ENCODE results near the gene IL19.

The IL19 gene

DNA sequence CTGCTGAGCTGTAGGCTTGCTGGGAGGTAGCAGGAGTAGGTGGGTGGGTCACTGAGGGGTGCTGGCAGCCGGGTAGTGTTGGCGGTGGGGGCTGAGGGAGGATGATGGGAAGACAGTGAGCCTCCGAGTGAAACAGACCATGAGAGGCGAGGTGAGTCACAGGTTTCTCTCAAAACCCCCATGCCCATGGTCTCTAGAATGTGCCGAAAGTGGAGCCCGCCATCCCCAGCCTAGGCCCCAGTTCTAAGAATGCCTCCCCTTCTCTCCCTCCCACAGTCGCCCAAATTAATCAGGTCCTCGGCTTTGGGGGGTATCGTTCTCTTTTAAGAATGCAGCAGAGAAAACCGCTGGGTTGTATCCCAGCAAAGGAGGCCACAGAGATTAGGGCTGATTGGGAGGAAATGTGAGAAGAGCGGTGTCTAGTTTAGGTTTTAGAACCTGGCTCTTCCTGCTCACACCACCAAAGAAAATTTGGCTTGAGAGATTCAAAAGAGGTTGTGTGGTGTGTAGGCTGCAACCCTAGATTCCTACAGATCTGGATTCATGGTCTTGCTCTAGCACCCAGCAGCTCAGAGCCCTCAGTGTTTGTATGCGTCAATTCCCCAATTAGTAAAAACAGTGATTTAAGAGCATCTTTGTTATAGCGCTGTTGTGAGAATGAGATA is 27.7 kb upstream of the IL19 start:
- DNase-seq (ENCODE audit: low read depth), result no peak
- H3K4me3 ChIP-seq (ENCODE audit: low read depth, low read length), result no peak overlapping the region
- TF ChIP-seq, protein P1, sequence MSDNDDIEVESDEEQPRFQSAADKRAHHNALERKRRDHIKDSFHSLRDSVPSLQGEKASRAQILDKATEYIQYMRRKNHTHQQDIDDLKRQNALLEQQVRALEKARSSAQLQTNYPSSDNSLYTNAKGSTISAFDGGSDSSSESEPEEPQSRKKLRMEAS (IDR thresholded peaks at IDR 0.05; ENCODE audit: low read depth, low read length), result no peak

- no peak overlapping the region for H3K4me3 ChIP-seq (ENCODE audit: low read depth, low read length)
- TF ChIP-seq, protein P1 (IDR thresholded peaks at IDR 0.05; ENCODE audit: low read depth, low read length), result no peak
- TF ChIP-seq MYC (IDR thresholded peaks at IDR 0.05; ENCODE audit: low read depth, low read length), result no peak
- TF ChIP-seq CTCF (IDR thresholded peaks at IDR 0.05; ENCODE audit: low read depth, low read length), result no peak
- TF ChIP-seq POLR2A (IDR thresholded peaks at IDR 0.05; ENCODE audit: extremely low read depth, insufficient read length), result no peak
- peak; percentile 32 for DNase-seq (ENCODE audit: low read depth)
Observed at GRCh38 chr1:206744683-206745082, 25.9 kb upstream of the IL19 start.

DNA sequence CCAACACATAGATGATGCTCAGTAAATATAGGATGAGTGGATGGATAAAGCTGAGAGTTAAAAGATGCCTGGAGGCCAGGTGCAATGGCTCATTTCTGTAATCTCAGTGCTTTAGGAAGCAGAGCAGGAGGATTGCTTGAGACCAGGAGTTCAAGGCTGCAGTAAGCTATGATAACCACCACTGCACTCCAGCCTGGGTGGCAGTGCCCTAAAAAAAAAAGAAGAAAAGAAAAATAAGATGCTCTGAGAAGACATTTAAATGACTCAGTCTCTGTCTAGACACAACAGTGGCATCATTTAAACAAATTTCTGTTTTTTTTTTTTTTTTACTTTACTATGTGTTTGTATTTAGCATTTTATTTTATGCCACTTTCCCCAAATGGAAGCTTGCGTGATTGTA is 25.3 kb upstream of the IL19 start:
- no peak for DNase-seq (ENCODE audit: low read depth)
- TF ChIP-seq, protein P1 (IDR thresholded peaks at IDR 0.05; ENCODE audit: low read depth, low read length), result no peak

DNA sequence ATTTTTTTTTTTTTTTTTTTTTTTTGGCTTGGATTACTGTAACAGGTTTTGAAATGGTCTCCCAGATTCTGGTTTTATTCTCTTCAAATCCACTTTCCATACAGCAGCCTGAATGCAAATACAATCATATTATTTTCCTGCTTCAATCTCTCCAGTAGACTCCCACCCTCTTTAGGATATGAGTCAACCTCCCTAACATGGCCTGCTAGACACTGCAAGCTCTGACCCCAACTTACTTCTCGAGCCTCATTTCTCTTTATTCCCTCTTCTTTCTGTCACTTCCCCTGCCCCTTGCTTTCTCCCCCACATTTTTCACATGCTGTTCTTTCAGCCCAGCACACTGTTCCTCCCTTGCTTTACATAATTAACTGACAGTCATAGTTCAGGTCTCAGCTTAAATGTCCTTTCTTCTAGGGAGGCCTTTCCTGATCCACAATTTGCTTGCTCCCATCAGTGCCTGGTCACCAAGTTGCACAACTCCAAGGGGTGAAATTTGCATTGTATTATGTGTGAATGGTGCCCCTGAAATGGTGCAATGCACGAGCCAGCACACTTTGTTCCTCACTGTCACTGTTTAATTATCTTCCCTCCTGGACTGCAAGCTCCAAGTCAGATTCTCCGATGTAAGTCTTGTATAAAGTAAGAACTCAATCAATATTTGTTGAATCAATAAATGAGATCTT is 22.1 kb upstream of the IL19 start:
- TF ChIP-seq MYC (IDR thresholded peaks at IDR 0.05; ENCODE audit: low read depth, low read length), result no peak
- peak; percentile 53 for TF ChIP-seq POLR2A (IDR thresholded peaks at IDR 0.05; ENCODE audit: extremely low read depth, insufficient read length)
- peak; percentile 85 for DNase-seq (ENCODE audit: low read depth)
- H3K4me3 ChIP-seq (ENCODE audit: low read depth, low read length), result no peak overlapping the region

More for the DNA sequence above, 25.3 kb upstream of the IL19 start:
- no peak overlapping the region for H3K4me3 ChIP-seq (ENCODE audit: low read depth, low read length)

- no peak for TF ChIP-seq MYC (IDR thresholded peaks at IDR 0.05; ENCODE audit: low read depth, low read length)
- TF ChIP-seq, protein P1 (IDR thresholded peaks at IDR 0.05; ENCODE audit: low read depth, low read length), result no peak
- TF ChIP-seq POLR2A (IDR thresholded peaks at IDR 0.05; ENCODE audit: extremely low read depth, insufficient read length), result no peak
- TF ChIP-seq CTCF (IDR thresholded peaks at IDR 0.05; ENCODE audit: low read depth, low read length), result no peak
- no peak for DNase-seq (ENCODE audit: low read depth)
- H3K4me3 ChIP-seq (ENCODE audit: low read depth, low read length), result no peak overlapping the region
Observed at GRCh38 chr1:206751891-206752290, 18.7 kb upstream of the IL19 start.

- TF ChIP-seq, protein P1 (IDR thresholded peaks at IDR 0.05; ENCODE audit: low read depth, low read length), result no peak
- no peak for TF ChIP-seq MYC (IDR thresholded peaks at IDR 0.05; ENCODE audit: low read depth, low read length)
- TF ChIP-seq CTCF (IDR thresholded peaks at IDR 0.05; ENCODE audit: low read depth, low read length), result no peak
- no peak for TF ChIP-seq POLR2A (IDR thresholded peaks at IDR 0.05; ENCODE audit: extremely low read depth, insufficient read length)
- DNase-seq (ENCODE audit: low read depth), result no peak
- H3K4me3 ChIP-seq (ENCODE audit: low read depth, low read length), result no peak overlapping the region
Observed at GRCh38 chr1:206752481-206752880, 18.1 kb upstream of the IL19 start.

DNA sequence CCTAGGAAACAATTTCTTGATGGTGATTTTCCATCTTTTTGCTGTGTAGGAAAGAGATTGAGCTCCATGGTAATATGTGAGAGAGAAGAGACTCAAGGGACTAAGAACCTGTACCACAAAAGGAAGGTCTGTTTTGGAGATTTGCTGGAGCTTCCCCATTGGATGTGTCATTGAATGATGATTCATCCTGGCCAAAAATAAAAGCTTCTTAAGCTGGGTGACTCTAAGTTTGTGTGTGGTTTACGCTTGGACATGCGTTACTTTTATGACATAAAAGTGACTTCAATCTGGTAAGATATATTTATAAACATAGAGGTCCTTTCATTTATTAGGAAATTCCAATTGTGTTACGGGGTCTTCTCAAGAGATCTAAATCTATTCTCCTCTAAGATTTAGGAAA is 17.4 kb upstream of the IL19 start:
- H3K4me3 ChIP-seq (ENCODE audit: low read depth, low read length), result no peak overlapping the region
- TF ChIP-seq POLR2A (IDR thresholded peaks at IDR 0.05; ENCODE audit: extremely low read depth, insufficient read length) (no peak), MYC (IDR thresholded peaks at IDR 0.05; ENCODE audit: low read depth, low read length) (no peak), CTCF (IDR thresholded peaks at IDR 0.05; ENCODE audit: low read depth, low read length) (no peak)
- TF ChIP-seq, protein P1 (IDR thresholded peaks at IDR 0.05; ENCODE audit: low read depth, low read length), result no peak
- DNase-seq (ENCODE audit: low read depth), result peak; percentile 70

All from NB4 (cell line).